ENCODE measurements around the gene ALKBH5.

The ALKBH5 gene

GRCh38 chr17:18226284-18226945 lies 42.8 kb downstream of the ALKBH5 start:
- no peak for TF ChIP-seq CTCF (conservative IDR thresholded peaks at IDR 0.05; ENCODE audit: low read length)
- peak overlapping the region; percentile 90 for H3K4me3 ChIP-seq (ENCODE audit: low read length)
- DNase-seq (ENCODE audit: low read depth) = no peak

GRCh38 chr17:18227635-18228034 lies 44.0 kb downstream of the ALKBH5 start:
- no peak overlapping the region for H3K4me3 ChIP-seq (ENCODE audit: low read length)
- no peak for DNase-seq (ENCODE audit: low read depth)
- no peak for TF ChIP-seq CTCF (conservative IDR thresholded peaks at IDR 0.05; ENCODE audit: low read length)

- TF ChIP-seq CTCF (conservative IDR thresholded peaks at IDR 0.05; ENCODE audit: low read length) = no peak
- DNase-seq (ENCODE audit: low read depth) = no peak
- H3K4me3 ChIP-seq (ENCODE audit: low read length) = no peak overlapping the region
These were observed 44.6 kb downstream of the ALKBH5 start for GRCh38 chr17:18228176-18228682.

GRCh38 chr17:18229254-18229653 lies 45.6 kb downstream of the ALKBH5 start:
- no peak overlapping the region for H3K4me3 ChIP-seq (ENCODE audit: low read length)
- DNase-seq (ENCODE audit: low read depth) = no peak
- no peak for TF ChIP-seq CTCF (conservative IDR thresholded peaks at IDR 0.05; ENCODE audit: low read length)

- no peak overlapping the region for H3K4me3 ChIP-seq (ENCODE audit: low read length)
- TF ChIP-seq CTCF (conservative IDR thresholded peaks at IDR 0.05; ENCODE audit: low read length) = no peak
These were observed 46.1 kb downstream of the ALKBH5 start for GRCh38 chr17:18229771-18230170.

GRCh38 chr17:18230288-18231141 lies 46.9 kb downstream of the ALKBH5 start:
- TF ChIP-seq CTCF (conservative IDR thresholded peaks at IDR 0.05; ENCODE audit: low read length) = no peak
- no peak for DNase-seq (ENCODE audit: low read depth)
- H3K4me3 ChIP-seq (ENCODE audit: low read length) = no peak overlapping the region

More at GRCh38 chr17:18229771-18230170, 46.1 kb downstream of the ALKBH5 start:
- DNase-seq (ENCODE audit: low read depth) = no peak
